ENCODE measurements around the gene PAM16.

PAM16 gene

GRCh38 chr16:4318451-4318910, 32.6 kb downstream of the PAM16 start:
- no peak overlapping the region for H3K23ac ChIP-seq (ENCODE audit: low read length)
- no peak overlapping the region for H2BK120ac ChIP-seq (ENCODE audit: low read depth, low read length)
- H4K5ac ChIP-seq (ENCODE audit: low read length): no peak overlapping the region
- no peak overlapping the region for H2BK15ac ChIP-seq (replicated peaks; ENCODE audit: low read depth)
- H3K79me2 ChIP-seq (ENCODE audit: control insufficient read depth, insufficient read depth, low read length): peaks cover 32% of the 10 kb centered on the region
- H3K27me3 ChIP-seq (ENCODE audit: insufficient read depth, low read length, poor library complexity): no peaks in the 10 kb centered on the region
- H3K79me1 ChIP-seq (ENCODE audit: low read length): peaks cover 12% of the 10 kb centered on the region
- DNase-seq: no peak
- H3K27ac ChIP-seq (ENCODE audit: low read depth, low read length): no peak overlapping the region
- H3K56ac ChIP-seq (ENCODE audit: low read length): peak overlapping the region; percentile 0
- peaks cover 2% of the 10 kb centered on the region for H3K4me1 ChIP-seq (ENCODE audit: control insufficient read depth, low read depth, low read length)
- no peak overlapping the region for H4K8ac ChIP-seq (ENCODE audit: low read depth, low read length)
- WGBS (ENCODE audit: extremely low coverage, insufficient coverage, low lambda C conversion rate): no CpG with 5 or more reads among the region's 13 CpGs
- no peak overlapping the region for H3K4ac ChIP-seq (ENCODE audit: low read depth, low read length)
- H3K4me3 ChIP-seq (ENCODE audit: low read length): no peak overlapping the region
- H3K18ac ChIP-seq (ENCODE audit: low read length): no peak overlapping the region
- no peak overlapping the region for H3K9ac ChIP-seq (ENCODE audit: low read length)
- no peaks in the 10 kb centered on the region for H3K36me3 ChIP-seq (ENCODE audit: control insufficient read depth, insufficient read depth, low read length)
- no peak overlapping the region for H3K4me2 ChIP-seq (ENCODE audit: low read length)
- no peak overlapping the region for H2BK5ac ChIP-seq (ENCODE audit: low read length)
- no peak overlapping the region for H2AK5ac ChIP-seq (ENCODE audit: low read length)

- Histone ChIP-seq H4K5ac (ENCODE audit: low read length) (no peak overlapping the region), H2BK5ac (ENCODE audit: low read length) (no peak overlapping the region), H3K27me3 (ENCODE audit: insufficient read depth, low read length, poor library complexity) (no peaks in the 10 kb centered on the region), H2AK5ac (ENCODE audit: low read length) (no peak overlapping the region), H3K27ac (ENCODE audit: low read depth, low read length) (no peak overlapping the region), H3K4ac (ENCODE audit: low read depth, low read length) (no peak overlapping the region), H4K8ac (ENCODE audit: low read depth, low read length) (no peak overlapping the region), H3K79me1 (ENCODE audit: low read length) (peaks cover 10% of the 10 kb centered on the region), H3K4me1 (ENCODE audit: control insufficient read depth, low read depth, low read length) (peaks cover 2% of the 10 kb centered on the region), H3K23ac (ENCODE audit: low read length) (no peak overlapping the region), H3K4me2 (ENCODE audit: low read length) (no peak overlapping the region), H3K9ac (ENCODE audit: low read length) (no peak overlapping the region), H2BK120ac (ENCODE audit: low read depth, low read length) (no peak overlapping the region), H3K79me2 (ENCODE audit: control insufficient read depth, insufficient read depth, low read length) (peaks cover 29% of the 10 kb centered on the region), H3K18ac (ENCODE audit: low read length) (no peak overlapping the region), H3K4me3 (ENCODE audit: low read length) (no peak overlapping the region), H3K56ac (ENCODE audit: low read length) (peak overlapping the region; percentile 0), H3K36me3 (ENCODE audit: control insufficient read depth, insufficient read depth, low read length) (no peaks in the 10 kb centered on the region), H2BK15ac (replicated peaks; ENCODE audit: low read depth) (no peak overlapping the region)
- DNase-seq: no peak
- no CpG with 5 or more reads among the region's 12 CpGs for WGBS (ENCODE audit: extremely low coverage, insufficient coverage, low lambda C conversion rate)
These were observed 33.3 kb downstream of the PAM16 start for GRCh38 chr16:4317532-4318450.

- Histone ChIP-seq H2AK5ac (ENCODE audit: low read length) (no peak overlapping the region), H3K36me3 (ENCODE audit: control insufficient read depth, insufficient read depth, low read length) (no peaks in the 10 kb centered on the region), H3K4me3 (ENCODE audit: low read length) (peak overlapping the region; percentile 23), H3K79me2 (ENCODE audit: control insufficient read depth, insufficient read depth, low read length) (peaks cover 25% of the 10 kb centered on the region), H3K79me1 (ENCODE audit: low read length) (peaks cover 10% of the 10 kb centered on the region), H3K9ac (ENCODE audit: low read length) (peak overlapping the region; percentile 70), H3K18ac (ENCODE audit: low read length) (no peak overlapping the region), H3K27me3 (ENCODE audit: insufficient read depth, low read length, poor library complexity) (no peaks in the 10 kb centered on the region), H2BK5ac (ENCODE audit: low read length) (no peak overlapping the region), H3K27ac (ENCODE audit: low read depth, low read length) (no peak overlapping the region), H4K5ac (ENCODE audit: low read length) (no peak overlapping the region), H3K23ac (ENCODE audit: low read length) (no peak overlapping the region), H2BK15ac (replicated peaks; ENCODE audit: low read depth) (no peak overlapping the region), H3K56ac (ENCODE audit: low read length) (peak overlapping the region; percentile 81), H3K4me1 (ENCODE audit: control insufficient read depth, low read depth, low read length) (peaks cover 2% of the 10 kb centered on the region), H4K8ac (ENCODE audit: low read depth, low read length) (no peak overlapping the region), H3K4ac (ENCODE audit: low read depth, low read length) (no peak overlapping the region), H2BK120ac (ENCODE audit: low read depth, low read length) (no peak overlapping the region), H3K4me2 (ENCODE audit: low read length) (peak overlapping the region; percentile 87)
- WGBS (ENCODE audit: extremely low coverage, insufficient coverage, low lambda C conversion rate): no CpG with 5 or more reads among the region's 20 CpGs
- no peak for DNase-seq
These were observed 34.1 kb downstream of the PAM16 start for GRCh38 chr16:4316864-4317531.

GRCh38 chr16:4316108-4316863, 34.8 kb downstream of the PAM16 start:
- Histone ChIP-seq H3K79me1 (ENCODE audit: low read length) (peaks cover 8% of the 10 kb centered on the region), H3K36me3 (ENCODE audit: control insufficient read depth, insufficient read depth, low read length) (no peaks in the 10 kb centered on the region), H3K56ac (ENCODE audit: low read length) (peak overlapping the region; percentile 81), H2AK5ac (ENCODE audit: low read length) (no peak overlapping the region), H2BK120ac (ENCODE audit: low read depth, low read length) (no peak overlapping the region), H3K4me1 (ENCODE audit: control insufficient read depth, low read depth, low read length) (peaks cover 2% of the 10 kb centered on the region), H3K4ac (ENCODE audit: low read depth, low read length) (peak overlapping the region; percentile 77), H3K23ac (ENCODE audit: low read length) (no peak overlapping the region), H4K5ac (ENCODE audit: low read length) (no peak overlapping the region), H4K8ac (ENCODE audit: low read depth, low read length) (no peak overlapping the region), H2BK15ac (replicated peaks; ENCODE audit: low read depth) (peak overlapping the region; percentile 14), H3K27ac (ENCODE audit: low read depth, low read length) (peak overlapping the region; percentile 37), H3K4me2 (ENCODE audit: low read length) (peak overlapping the region; percentile 87), H3K27me3 (ENCODE audit: insufficient read depth, low read length, poor library complexity) (no peaks in the 10 kb centered on the region), H3K4me3 (ENCODE audit: low read length) (peak overlapping the region; percentile 23), H3K9ac (ENCODE audit: low read length) (peak overlapping the region; percentile 70), H2BK5ac (ENCODE audit: low read length) (no peak overlapping the region), H3K18ac (ENCODE audit: low read length) (peak overlapping the region; percentile 86), H3K79me2 (ENCODE audit: control insufficient read depth, insufficient read depth, low read length) (peaks cover 22% of the 10 kb centered on the region)
- WGBS (ENCODE audit: extremely low coverage, insufficient coverage, low lambda C conversion rate): no CpG with 5 or more reads among the region's 93 CpGs
- DNase-seq: peak; percentile 47

GRCh38 chr16:4315186-4316107, 35.7 kb downstream of the PAM16 start, which contains the start of gene GLIS2:
Gene GLIS2, plus strand, starts transcription at chr16:4316067. Its CDS starts 16,214 bp downstream, at chr16:4332281.
- Histone ChIP-seq H3K9ac (ENCODE audit: low read length) (peak within 1 kb of the TSS; percentile 70), H3K27ac (ENCODE audit: low read depth, low read length) (peak within 1 kb of the TSS; percentile 67), H3K36me3 (ENCODE audit: control insufficient read depth, insufficient read depth, low read length) (no peaks in the 10 kb centered on the region), H3K79me1 (ENCODE audit: low read length) (peaks cover 8% of the 10 kb centered on the region), H3K4me3 (ENCODE audit: low read length) (peak within 1 kb of the TSS; percentile 23), H4K5ac (ENCODE audit: low read length) (no peak within 1 kb of the TSS), H3K4me2 (ENCODE audit: low read length) (peak within 1 kb of the TSS; percentile 87), H4K8ac (ENCODE audit: low read depth, low read length) (no peak within 1 kb of the TSS), H2BK15ac (replicated peaks; ENCODE audit: low read depth) (peak within 1 kb of the TSS; percentile 14), H3K79me2 (ENCODE audit: control insufficient read depth, insufficient read depth, low read length) (peaks cover 19% of the 10 kb centered on the region), H3K4ac (ENCODE audit: low read depth, low read length) (peak within 1 kb of the TSS; percentile 77), H3K56ac (ENCODE audit: low read length) (peak within 1 kb of the TSS; percentile 84), H2AK5ac (ENCODE audit: low read length) (no peak within 1 kb of the TSS), H3K18ac (ENCODE audit: low read length) (peak within 1 kb of the TSS; percentile 96), H2BK5ac (ENCODE audit: low read length) (no peak within 1 kb of the TSS), H3K23ac (ENCODE audit: low read length) (no peak within 1 kb of the TSS), H3K27me3 (ENCODE audit: insufficient read depth, low read length, poor library complexity) (no peaks in the 10 kb centered on the region), H2BK120ac (ENCODE audit: low read depth, low read length) (no peak within 1 kb of the TSS), H3K4me1 (ENCODE audit: control insufficient read depth, low read depth, low read length) (peaks cover 2% of the 10 kb centered on the region)
- no CpG with 5 or more reads among the region's 115 CpGs for WGBS (ENCODE audit: extremely low coverage, insufficient coverage, low lambda C conversion rate)
- peak; percentile 91 for DNase-seq

Measured in mesendoderm (in vitro differentiated cells).